Stimulated activated CD8-positive, alpha-beta memory T cell treated with anti-CD3 and anti-CD28 coated beads, Interleukin-12 subunit alpha, Interleukin-12 subunit beta, amount 100 ng/mL, for 1 hour (primary cell): ENCODE data around the gene N4BP2.
A peak's percentile ranks its signal among the peaks of the same experiment; 100 is the strongest.

Source experiments
- DNase-seq: peaks from one replicate; pipeline ENCODE4 v3.0.0-alpha.2; 2020; ENCODE audit warnings: low read depth

N4BP2 gene

GRCh38 chr4:40192114-40193015, 135.7 kb downstream of the N4BP2 start:
- no peak for DNase-seq

- no peak for DNase-seq
Observed at GRCh38 chr4:40193016-40193571, 136.4 kb downstream of the N4BP2 start.

GRCh38 chr4:40193578-40193977, 136.9 kb downstream of the N4BP2 start:
- DNase-seq = no peak

GRCh38 chr4:40194602-40195161, 138.0 kb downstream of the N4BP2 start:
- no peak for DNase-seq

- no peak for DNase-seq
Observed at GRCh38 chr4:40195182-40196177, 138.8 kb downstream of the N4BP2 start.

GRCh38 chr4:40196272-40196671, 139.6 kb downstream of the N4BP2 start:
- DNase-seq = no peak

GRCh38 chr4:40196724-40197281, 140.2 kb downstream of the N4BP2 start, which contains the start of gene RHOH:
Gene RHOH, plus strand, starts transcription at chr4:40197031. Its CDS starts 46,356 bp downstream, at chr4:40243387.
- peak; percentile 64 for DNase-seq

GRCh38 chr4:40197879-40198689, 141.4 kb downstream of the N4BP2 start:
- no peak for DNase-seq

GRCh38 chr4:40199179-40199670, 142.6 kb downstream of the N4BP2 start:
- DNase-seq = no peak

GRCh38 chr4:40199999-40200874, 143.6 kb downstream of the N4BP2 start:
- no peak for DNase-seq

GRCh38 chr4:40200875-40201801, 144.5 kb downstream of the N4BP2 start:
- DNase-seq = no peak

GRCh38 chr4:40201898-40202297, 145.2 kb downstream of the N4BP2 start:
- no peak for DNase-seq

GRCh38 chr4:40202474-40202873, 145.8 kb downstream of the N4BP2 start:
- DNase-seq = no peak

- DNase-seq = no peak
Observed at GRCh38 chr4:40204507-40205258, 148.0 kb downstream of the N4BP2 start.

- DNase-seq = no peak
Observed at GRCh38 chr4:40205259-40206198, 148.9 kb downstream of the N4BP2 start.

GRCh38 chr4:40206426-40206825, 149.8 kb downstream of the N4BP2 start:
- DNase-seq = no peak
